ENCODE data around the gene KLHL29. TPM values are rescaled to one million over a fixed set of nuclear protein-coding genes. Genes with fewer than 3 reads are reported as not detected.
A peak's percentile ranks its signal among the peaks of the same experiment; 100 is the strongest.

KLHL29 gene
- polyA plus RNA-seq, 1 of the 3 experiments (the other 2 are of a cell fraction), result 4.6 TPM

DNA sequence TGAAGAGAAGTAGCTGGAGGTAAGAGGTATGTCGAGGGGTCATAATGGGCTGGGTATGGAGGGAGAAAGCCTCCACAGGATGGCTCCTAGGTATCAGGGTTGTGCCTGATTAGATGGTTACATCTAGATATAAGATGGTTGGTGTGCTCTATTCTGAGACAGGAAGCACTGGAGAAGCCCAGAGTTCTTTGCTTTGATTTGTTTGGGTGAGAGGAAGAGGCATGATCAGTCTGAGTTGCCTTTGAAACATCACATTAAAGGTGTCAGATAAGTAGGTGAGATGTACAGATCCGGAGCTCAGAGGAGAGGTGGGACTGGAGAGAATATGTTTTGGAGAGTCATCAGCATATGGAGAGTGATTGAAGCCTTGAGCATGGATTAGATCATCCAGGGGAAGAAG lies 74.1 kb downstream of the KLHL29 start (continued):
- TF ChIP-seq, protein P1, sequence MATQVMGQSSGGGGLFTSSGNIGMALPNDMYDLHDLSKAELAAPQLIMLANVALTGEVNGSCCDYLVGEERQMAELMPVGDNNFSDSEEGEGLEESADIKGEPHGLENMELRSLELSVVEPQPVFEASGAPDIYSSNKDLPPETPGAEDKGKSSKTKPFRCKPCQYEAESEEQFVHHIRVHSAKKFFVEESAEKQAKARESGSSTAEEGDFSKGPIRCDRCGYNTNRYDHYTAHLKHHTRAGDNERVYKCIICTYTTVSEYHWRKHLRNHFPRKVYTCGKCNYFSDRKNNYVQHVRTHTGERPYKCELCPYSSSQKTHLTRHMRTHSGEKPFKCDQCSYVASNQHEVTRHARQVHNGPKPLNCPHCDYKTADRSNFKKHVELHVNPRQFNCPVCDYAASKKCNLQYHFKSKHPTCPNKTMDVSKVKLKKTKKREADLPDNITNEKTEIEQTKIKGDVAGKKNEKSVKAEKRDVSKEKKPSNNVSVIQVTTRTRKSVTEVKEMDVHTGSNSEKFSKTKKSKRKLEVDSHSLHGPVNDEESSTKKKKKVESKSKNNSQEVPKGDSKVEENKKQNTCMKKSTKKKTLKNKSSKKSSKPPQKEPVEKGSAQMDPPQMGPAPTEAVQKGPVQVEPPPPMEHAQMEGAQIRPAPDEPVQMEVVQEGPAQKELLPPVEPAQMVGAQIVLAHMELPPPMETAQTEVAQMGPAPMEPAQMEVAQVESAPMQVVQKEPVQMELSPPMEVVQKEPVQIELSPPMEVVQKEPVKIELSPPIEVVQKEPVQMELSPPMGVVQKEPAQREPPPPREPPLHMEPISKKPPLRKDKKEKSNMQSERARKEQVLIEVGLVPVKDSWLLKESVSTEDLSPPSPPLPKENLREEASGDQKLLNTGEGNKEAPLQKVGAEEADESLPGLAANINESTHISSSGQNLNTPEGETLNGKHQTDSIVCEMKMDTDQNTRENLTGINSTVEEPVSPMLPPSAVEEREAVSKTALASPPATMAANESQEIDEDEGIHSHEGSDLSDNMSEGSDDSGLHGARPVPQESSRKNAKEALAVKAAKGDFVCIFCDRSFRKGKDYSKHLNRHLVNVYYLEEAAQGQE (IDR thresholded peaks at IDR 0.05; ENCODE audit: low read depth, low read length), result no peak
- TF ChIP-seq FOXM1 (IDR thresholded peaks at IDR 0.05; ENCODE audit: low read depth) (no peak), MEF2A (IDR thresholded peaks at IDR 0.05; ENCODE audit: borderline replicate concordance, low read depth) (no peak), NRF1 (IDR thresholded peaks at IDR 0.05; ENCODE audit: low read depth, low read length) (no peak), TEAD4 (IDR thresholded peaks at IDR 0.05; ENCODE audit: borderline replicate concordance, insufficient read depth) (no peak), RCOR1 (IDR thresholded peaks at IDR 0.05; ENCODE audit: low read length) (no peak), SIN3A (IDR thresholded peaks at IDR 0.05; ENCODE audit: borderline replicate concordance, low read depth, low read length) (no peak), POLR2AphosphoS5 (IDR thresholded peaks at IDR 0.05; ENCODE audit: low read depth, low read length) (no peak), NFIC (IDR thresholded peaks at IDR 0.05; ENCODE audit: borderline replicate concordance) (no peak)
- TF ChIP-seq, protein P2, sequence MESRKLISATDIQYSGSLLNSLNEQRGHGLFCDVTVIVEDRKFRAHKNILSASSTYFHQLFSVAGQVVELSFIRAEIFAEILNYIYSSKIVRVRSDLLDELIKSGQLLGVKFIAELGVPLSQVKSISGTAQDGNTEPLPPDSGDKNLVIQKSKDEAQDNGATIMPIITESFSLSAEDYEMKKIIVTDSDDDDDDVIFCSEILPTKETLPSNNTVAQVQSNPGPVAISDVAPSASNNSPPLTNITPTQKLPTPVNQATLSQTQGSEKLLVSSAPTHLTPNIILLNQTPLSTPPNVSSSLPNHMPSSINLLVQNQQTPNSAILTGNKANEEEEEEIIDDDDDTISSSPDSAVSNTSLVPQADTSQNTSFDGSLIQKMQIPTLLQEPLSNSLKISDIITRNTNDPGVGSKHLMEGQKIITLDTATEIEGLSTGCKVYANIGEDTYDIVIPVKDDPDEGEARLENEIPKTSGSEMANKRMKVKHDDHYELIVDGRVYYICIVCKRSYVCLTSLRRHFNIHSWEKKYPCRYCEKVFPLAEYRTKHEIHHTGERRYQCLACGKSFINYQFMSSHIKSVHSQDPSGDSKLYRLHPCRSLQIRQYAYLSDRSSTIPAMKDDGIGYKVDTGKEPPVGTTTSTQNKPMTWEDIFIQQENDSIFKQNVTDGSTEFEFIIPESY (IDR thresholded peaks at IDR 0.05; ENCODE audit: borderline replicate concordance, low read depth), result no peak
- TF ChIP-seq, protein P3, sequence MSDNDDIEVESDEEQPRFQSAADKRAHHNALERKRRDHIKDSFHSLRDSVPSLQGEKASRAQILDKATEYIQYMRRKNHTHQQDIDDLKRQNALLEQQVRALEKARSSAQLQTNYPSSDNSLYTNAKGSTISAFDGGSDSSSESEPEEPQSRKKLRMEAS (IDR thresholded peaks at IDR 0.05; ENCODE audit: low read depth), result no peak

DNA sequence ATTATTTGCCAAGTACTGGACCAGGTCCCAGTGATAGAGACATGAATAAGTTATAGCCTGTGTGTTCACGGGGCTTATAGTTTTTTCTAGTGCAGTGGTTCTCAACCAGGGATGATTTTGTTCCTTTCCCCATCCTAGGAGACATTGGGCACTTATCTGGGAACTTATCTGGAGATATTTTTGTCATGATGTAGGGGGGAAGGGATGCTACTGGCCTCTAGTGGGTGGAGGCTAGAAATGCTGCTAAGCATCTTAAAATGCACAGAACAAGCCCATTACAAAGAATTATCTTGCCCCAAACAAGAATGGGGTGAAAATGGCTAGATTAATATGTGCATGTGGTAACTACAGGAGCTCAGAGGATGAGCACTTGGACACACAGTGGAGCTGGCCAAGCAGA lies 75.2 kb downstream of the KLHL29 start:
- H3K27me3 ChIP-seq (ENCODE audit: insufficient read depth), result no peaks in the 10 kb centered on the region
- ChIA-PET CTCF (interaction anchor here (0.6 to 3.9 kb wide), 15 partner anchors 8 to 104 kb away, joined by 3 to 20 read pairs (median 5); no protein-coding TSS in a partner anchor), POLR2A (interaction anchor here (1.1 kb wide), 1 partner anchor 16 kb away, joined by 3 read pairs; no protein-coding TSS in a partner anchor)
- no peaks in the 10 kb centered on the region for H4K20me1 ChIP-seq (ENCODE audit: insufficient read depth)
- 70% methylated on average over 1 of the region's 1 CpG for WGBS (ENCODE audit: low lambda C conversion rate)
- H3K9ac ChIP-seq, result no peak overlapping the region
- H3K4me3 ChIP-seq (ENCODE audit: low read depth in 2 of 2, low read length in 1 of 2), result no peak overlapping the region; a peak in 1 of 4 replicates
- peak; percentile 75 for TF ChIP-seq CTCF (IDR thresholded peaks at IDR 0.05)
- TF ChIP-seq FOSL2 (IDR thresholded peaks at IDR 0.05; ENCODE audit: borderline replicate concordance, low read depth), result no peak
- TF ChIP-seq TEAD4 (IDR thresholded peaks at IDR 0.05; ENCODE audit: borderline replicate concordance, insufficient read depth), result no peak
- TF ChIP-seq MXI1 (IDR thresholded peaks at IDR 0.05; ENCODE audit: low read depth, low read length), result 0 out of 2 replicates have a peak, but pooled peaks have one; percentile 24
- peak; percentile 36 for TF ChIP-seq SMC3 (IDR thresholded peaks at IDR 0.05; ENCODE audit: low read depth, low read length)
- TF ChIP-seq GATA2 (CRISPR knock-in tag; IDR thresholded peaks at IDR 0.05), result no peak
- TF ChIP-seq RCOR1 (IDR thresholded peaks at IDR 0.05; ENCODE audit: low read length), result 0 out of 2 replicates have a peak, but pooled peaks have one; percentile 18
- TF ChIP-seq RAD21 (IDR thresholded peaks at IDR 0.05; ENCODE audit: low read length), result peak; percentile 64
- no peak for TF ChIP-seq TCF12 (IDR thresholded peaks at IDR 0.05)
- TF ChIP-seq CHD2 (IDR thresholded peaks at IDR 0.05; ENCODE audit: low read length, partially characterized antibody), result no peak
- TF ChIP-seq USF1 (IDR thresholded peaks at IDR 0.05; ENCODE audit: borderline replicate concordance, low read depth), result no peak
- H3K4me1 ChIP-seq (ENCODE audit: control insufficient read depth in 1 of 2, insufficient read depth in 2 of 2, low read depth in 1 of 2, low read length in 1 of 2), result peaks cover under 1 to 46% of the 10 kb centered on the region in 2 experiments; a peak in 2 of 4 replicates
- H3K9me2 ChIP-seq, result no peaks in the 10 kb centered on the region
- H2AFZ ChIP-seq (ENCODE audit: low read depth), result no peak overlapping the region
- no peaks in the 10 kb centered on the region for H3F3A ChIP-seq (replicated peaks; ENCODE audit: insufficient read depth)
- DNase-seq, result no peak
- no peaks in the 10 kb centered on the region for H3K79me2 ChIP-seq (ENCODE audit: insufficient read depth)
- no peak overlapping the region for H3K27ac ChIP-seq (ENCODE audit: low read depth in 2 of 2, low read length in 1 of 2)
- H3K36me3 ChIP-seq (replicated peaks in 1 of 2; ENCODE audit: control insufficient read depth in 1 of 2, insufficient read depth in 2 of 2, low read length in 1 of 2), result no peaks in the 10 kb centered on the region
- no peak overlapping the region for H3K4me2 ChIP-seq
- H3K9me3 ChIP-seq, result no peaks in the 10 kb centered on the region

Measured in SK-N-SH (cell line).